NCI-H187 treated with DMSO at 0.1 percent for 48 hours (cell line): ENCODE results near the gene NEMF.
"Not testable (repeated sequence)": the region's sequence is repeated elsewhere in the genome, so short reads cannot be mapped to it uniquely, and the experiment has no call there.

Experiments
- DNase-seq: peaks from one replicate; lab custom pipeline; 2025; lab: John Stamatoyannopoulos, UW

The NEMF gene

DNA sequence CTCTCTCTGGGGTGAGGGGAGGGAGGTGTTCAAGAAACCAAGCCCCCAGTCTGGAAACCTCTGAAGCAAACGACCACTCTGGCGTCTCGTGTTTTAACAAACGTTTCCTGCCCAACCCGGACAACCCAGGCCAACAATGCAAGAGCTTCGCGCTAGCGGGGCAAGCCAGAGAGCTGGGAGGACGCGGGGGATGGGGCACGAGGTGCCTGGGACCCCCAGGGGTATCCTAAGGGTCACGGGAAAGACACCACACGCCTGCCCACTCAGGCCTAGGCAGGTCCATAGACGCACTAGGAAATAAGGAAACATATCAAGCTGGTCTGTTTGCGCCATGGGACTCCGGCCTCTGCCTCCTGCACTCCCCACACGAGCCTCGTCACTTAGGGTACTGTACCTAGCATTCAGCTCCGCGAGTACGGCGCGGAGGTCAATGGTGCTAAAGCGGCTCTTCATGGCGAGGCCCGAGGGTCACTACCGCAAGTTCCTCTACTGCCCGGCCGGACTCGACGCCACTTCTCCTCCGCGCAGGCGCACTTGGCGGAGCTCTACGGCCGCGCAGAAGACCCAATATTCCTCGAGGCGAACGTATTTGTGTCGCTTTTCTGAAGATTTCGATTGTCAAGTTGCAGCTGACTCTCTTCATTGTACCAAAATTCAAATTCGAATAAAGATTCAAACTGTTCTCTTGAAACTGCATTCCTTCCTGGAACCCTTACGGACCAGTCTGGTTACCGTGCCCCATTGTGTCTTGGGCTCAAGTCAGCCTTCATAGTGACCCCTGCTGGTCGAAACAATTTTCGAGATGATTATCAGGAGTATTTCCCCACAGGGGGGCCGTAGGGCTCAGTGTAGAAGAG is at the start of gene NEMF:
TSS of gene NEMF (minus strand) at position 488 of the 857 bp plus-strand sequence. CDS start at position 453, 35 bp downstream.
- DNase-seq: peak; percentile 80

DNA sequence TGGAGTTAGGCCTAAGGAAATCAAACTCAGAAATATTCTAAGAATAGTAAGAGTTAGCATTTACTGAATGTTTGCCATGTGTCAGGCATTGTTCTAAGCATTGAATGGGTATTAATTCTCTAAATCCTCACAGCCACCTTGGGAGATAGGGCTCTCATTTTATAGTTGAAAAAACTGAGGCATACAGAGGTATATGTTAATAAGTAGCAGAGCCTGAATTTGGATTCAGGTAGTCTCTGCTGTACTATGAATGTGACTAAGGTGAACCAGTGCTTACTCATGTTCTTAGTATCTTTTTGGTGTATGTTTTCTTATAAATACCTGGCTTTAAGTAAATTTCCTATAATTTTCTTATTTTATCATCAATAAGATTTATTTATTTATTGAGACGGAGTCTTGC is 48.4 kb upstream of the NEMF start:
- DNase-seq: no peak

DNA sequence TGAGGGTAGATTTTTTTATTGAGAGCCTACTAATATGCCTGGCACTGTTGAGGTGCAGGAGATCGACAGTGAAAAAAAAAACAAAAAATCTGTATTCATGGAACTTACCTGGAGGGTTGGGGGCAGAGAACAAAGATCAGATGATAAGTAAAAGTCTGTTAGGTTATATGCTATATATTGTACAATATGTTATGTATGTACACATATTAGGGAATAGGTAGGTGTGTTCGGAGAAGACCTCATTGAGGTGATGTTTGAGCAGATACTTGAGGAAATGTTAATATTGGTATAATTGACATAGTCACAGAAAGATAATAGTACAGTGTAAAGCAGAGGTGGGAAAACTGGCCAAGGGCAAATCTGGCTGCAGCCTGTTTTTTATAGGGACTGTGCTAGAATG is 45.9 kb upstream of the NEMF start:
- DNase-seq: no peak

GRCh38 chr14:49897965-49898364 is 45.4 kb upstream of the NEMF start:
- no peak for DNase-seq

GRCh38 chr14:49897414-49897813 is 44.8 kb upstream of the NEMF start:
- no peak for DNase-seq

DNA sequence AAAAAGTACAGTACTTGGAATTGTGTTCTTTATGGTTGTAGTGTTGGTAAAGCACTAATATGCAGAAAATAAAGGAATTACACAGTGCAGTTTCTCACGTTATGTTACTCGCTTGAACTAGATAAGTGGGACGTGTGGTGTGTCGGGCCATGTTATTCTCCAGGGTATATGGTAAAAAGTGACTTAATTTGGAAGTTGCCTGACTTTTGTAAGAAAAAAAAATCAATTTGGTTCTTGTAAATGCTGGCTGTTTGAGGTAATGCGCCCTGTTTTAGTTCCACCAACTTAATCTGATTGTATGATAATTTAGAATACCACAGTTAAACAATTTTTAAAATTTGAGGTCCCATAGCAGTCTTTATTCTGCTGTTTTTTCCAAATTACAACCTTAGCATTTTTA is 44.4 kb upstream of the NEMF start:
- no peak for DNase-seq

- not testable (repeated sequence) for DNase-seq
Observed at GRCh38 chr14:49896272-49896671, 43.7 kb upstream of the NEMF start.

- no peak for DNase-seq
Observed at GRCh38 chr14:49895480-49895879, 42.9 kb upstream of the NEMF start.

DNA sequence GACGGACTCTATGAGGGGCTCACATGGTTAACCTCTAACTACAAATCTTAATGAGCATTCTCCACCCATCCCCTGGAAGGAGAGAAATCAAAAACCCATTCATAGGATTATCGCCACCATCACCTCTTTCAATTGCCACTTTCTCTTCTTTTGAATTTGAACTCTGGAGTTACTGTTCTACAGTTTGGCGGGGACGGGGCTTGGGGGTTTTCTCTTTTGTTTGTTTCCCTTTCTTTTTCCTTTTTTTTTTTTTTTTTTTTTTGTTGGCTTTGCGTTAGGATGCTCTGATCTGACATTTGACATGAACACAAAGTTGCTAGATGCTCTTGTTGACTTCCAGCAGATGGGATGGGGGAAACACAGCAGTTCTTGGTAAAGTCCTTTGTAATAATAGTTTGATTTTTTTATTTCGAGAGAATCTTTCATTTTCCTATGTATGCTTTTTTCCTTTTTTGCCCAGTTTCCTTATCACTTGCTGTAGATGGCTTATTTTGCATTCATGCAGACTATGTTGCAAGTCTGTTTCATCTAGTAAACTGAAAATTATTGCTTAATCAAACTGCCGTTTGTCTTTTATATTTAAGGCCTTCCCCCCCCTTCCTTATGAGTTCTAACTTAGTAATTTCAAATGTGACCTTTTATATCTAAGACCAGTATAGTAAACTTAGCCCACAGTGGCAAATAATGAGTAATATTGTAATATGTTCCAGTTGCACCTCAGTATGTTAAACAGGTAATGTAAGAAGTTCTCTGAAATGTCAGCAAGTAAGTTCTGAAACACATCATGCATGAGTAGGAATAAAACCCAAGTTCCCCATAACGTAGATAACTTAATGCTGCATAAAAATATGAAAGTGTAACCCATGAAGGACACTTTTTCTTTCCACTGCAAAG is 41.9 kb upstream of the NEMF start:
- DNase-seq: not testable (repeated sequence)

DNA sequence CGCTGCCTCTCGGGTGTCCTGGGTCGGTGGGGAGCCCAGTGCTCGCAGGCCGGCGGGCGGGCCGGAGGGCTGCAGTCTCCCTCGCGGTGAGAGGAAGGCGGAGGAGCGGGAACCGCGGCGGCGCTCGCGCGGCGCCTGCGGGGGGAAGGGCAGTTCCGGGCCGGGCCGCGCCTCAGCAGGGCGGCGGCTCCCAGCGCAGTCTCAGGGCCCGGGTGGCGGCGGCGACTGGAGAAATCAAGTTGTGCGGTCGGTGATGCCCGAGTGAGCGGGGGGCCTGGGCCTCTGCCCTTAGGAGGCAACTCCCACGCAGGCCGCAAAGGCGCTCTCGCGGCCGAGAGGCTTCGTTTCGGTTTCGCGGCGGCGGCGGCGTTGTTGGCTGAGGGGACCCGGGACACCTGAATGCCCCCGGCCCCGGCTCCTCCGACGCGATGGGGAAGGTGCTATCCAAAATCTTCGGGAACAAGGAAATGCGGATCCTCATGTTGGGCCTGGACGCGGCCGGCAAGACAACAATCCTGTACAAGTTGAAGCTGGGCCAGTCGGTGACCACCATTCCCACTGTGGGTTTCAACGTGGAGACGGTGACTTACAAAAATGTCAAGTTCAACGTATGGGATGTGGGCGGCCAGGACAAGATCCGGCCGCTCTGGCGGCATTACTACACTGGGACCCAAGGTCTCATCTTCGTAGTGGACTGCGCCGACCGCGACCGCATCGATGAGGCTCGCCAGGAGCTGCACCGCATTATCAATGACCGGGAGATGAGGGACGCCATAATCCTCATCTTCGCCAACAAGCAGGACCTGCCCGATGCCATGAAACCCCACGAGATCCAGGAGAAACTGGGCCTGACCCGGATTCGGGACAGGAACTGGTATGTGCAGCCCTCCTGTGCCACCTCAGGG is 41.0 kb upstream of the NEMF start:
- DNase-seq: no peak

DNA sequence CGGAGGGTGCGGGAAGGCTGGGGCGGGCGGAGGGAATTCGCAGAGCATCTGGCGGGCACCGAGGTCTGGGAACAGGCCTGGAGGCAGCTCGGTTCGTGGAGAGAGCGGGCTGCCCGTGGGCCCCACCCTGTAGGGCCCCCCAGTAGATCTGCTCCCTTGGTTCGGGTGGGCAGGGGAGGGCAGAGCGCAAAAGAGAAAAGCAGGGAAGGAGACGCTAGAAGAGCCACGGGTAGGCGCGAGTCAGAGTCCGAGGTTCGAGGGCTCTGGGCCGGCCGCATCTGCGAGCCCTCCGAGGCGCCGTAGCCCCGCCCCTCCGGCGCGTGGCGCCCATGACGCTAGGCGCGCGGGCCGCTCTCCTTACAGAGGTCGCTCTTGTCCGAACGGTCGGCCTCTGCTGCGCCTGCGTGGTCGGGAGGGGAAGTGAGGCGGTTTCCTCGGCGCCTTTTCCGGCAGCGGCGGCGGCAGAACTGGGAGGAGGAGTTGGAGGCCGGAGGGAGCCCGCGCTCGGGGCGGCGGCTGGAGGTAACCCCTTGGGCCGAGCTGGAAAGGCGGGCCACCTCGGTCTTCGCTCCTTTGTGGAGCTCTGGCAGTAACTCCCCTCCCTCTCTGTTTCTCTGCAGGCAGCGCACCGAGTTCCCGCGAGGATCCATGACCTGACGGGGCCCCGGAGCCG is 40.2 kb upstream of the NEMF start, which contains the start of gene ARF6:
TSS of gene ARF6 (plus strand) at position 447 of the 673 bp plus-strand sequence. CDS start 655 bp downstream, outside the sequence.
- DNase-seq: peak; percentile 77

DNA sequence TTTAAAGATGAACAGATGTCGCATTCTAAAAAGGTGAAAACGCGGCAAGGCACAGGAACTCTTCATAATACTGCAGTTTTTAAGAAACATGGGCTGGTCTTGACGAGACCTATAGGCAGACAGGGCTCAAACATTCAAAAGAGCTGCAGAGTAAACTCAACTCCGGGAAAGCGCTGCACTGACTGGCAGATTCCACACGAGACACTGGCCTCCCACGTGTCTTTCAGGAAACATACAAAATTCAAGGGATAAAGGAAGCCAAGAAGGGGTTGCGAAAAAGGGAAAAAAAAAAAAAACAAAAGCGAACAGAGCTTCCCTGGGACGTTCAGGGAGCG is 39.7 kb upstream of the NEMF start:
- no peak for DNase-seq

GRCh38 chr14:49888293-49888692 is 35.7 kb upstream of the NEMF start:
- DNase-seq: no peak

GRCh38 chr14:49886523-49886922 is 33.9 kb upstream of the NEMF start:
- DNase-seq: no peak

DNA sequence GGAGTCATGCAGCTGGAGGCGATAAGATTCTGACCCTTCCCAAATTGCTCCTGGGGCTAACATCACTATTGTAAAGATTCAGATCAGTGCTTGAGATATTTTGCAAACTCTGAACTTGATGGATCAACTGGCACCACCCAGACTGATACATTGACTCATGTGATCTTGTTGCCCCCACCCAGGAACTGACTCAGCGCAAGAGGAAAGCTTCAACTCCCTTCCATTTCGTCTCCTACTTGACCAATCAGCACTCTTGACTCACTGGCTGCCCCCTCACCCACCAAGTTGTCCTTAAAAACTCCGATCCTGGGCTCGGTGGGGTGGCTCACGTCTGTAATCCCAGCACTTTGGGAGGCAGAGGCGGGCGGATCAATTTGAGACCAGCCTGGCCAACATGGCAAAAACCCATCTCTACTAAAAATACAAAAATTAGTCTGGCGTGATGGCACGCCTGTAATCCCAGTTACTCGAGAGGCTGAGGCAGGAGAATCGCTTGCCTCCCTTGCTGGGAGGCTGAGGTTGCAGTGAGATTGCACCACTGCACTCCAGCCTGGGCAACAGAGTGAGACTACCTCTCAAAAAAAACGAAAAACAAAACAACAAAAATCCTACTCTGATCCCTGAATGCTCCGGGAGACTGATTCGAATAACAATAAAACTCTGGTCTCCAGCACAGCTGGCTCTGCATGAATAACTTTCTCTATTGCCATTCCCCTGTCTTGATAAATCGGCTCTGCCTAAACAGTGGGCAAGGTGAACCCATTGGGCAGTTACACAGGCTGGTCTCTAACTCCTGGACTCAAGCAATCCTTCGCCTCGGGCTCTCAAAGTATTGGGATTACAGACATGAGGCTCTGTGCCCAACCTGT is 30.5 kb upstream of the NEMF start:
- DNase-seq: no peak

- DNase-seq: no peak
Observed at GRCh38 chr14:49881350-49882001, 28.9 kb upstream of the NEMF start.

- no peak for DNase-seq
Observed at GRCh38 chr14:49880267-49881064, 27.9 kb upstream of the NEMF start.

DNA sequence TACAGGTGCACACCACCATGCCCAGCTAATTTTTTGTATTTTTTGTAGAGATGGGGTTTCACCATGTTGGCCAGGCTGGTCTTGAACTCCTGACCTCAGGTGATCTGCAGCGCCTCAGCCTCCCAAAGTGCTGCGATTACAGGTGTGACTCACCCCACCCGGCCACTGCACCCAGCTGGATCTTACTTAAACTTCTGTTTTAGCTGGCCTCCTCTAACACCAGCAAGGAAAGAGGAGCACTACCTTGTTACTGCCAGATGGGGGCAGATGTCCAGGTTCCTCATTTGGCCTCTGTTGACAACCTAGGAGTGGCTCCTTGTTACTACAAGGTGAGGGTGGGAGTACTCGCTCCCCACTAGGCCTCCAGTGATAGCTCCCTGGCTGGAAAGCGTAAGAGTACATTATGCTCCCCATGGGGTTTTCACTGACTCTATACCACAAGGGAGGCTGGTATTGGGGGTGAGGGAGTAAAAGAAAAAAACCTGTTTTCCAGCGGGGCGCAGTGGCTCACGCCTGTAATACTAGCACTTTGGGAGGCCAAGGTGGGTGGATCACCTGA is 27.1 kb upstream of the NEMF start:
- DNase-seq: no peak
